Esophagus muscularis mucosa (tissue), 4 donors: ENCODE measurements around the gene ARMH2. TPM values are rescaled to one million over a fixed set of nuclear protein-coding genes. Genes with fewer than 3 reads are reported as not detected.

ENCODE experiments used
- DNase-seq: peaks from one replicate; pipeline ENCODE4 v3.0.0-alpha.2; 2017; ENCODE audit errors: extremely low spot score
- H3K27ac ChIP-seq, 4 donors: fragments of 200-600 bp; sonication (generic); replicated peaks in 1 of 4; 1 replicate in 3 of 4; 2 replicates in 1 of 4; pipeline ENCODE4 v1.5.1; 2016 to 2019; ENCODE audit warnings: mild to moderate bottlenecking in 1 of 4
- H3K27me3 ChIP-seq, 4 donors: fragments of 200-600 bp; sonication (generic); one replicate each; pipeline versions ENCODE4 v1.5.1 to v1.6.0; 2016 to 2019
- H3K36me3 ChIP-seq, 4 donors: fragments of 200-600 bp; sonication (generic); one replicate each; pipeline ENCODE4 v1.5.1; 2016 to 2019
- H3K4me1 ChIP-seq, 4 donors: fragments of 200-600 bp; sonication (generic); one replicate each; pipeline ENCODE4 v1.5.1; 2016 to 2019
- H3K4me3 ChIP-seq, 4 donors: fragments of 200-600 bp; sonication (generic); 1 replicate in 2 of 4; 2 replicates in 2 of 4; pipeline ENCODE4 v1.5.1; 2016 to 2019; ENCODE audit warnings: mild to moderate bottlenecking in 4 of 4, moderate library complexity in 1 of 4
- H3K9me3 ChIP-seq, 4 donors: fragments of 200-600 bp; sonication (generic); 1 replicate in 3 of 4; 2 replicates in 1 of 4; pipeline ENCODE4 v1.5.1; 2016 to 2019
- CTCF ChIP-seq, 3 experiments: fragments of 200-600 bp in 2 of 3; fragments of 450-650 bp in 1 of 3; sonication (generic) in 2 of 3; IDR thresholded peaks; one replicate each; pipeline ENCODE4 v1.5.1; 2017 to 2019; ENCODE audit warnings: antibody characterized with exemption in 3 of 3, mild to moderate bottlenecking in 2 of 3, moderate library complexity in 1 of 3
- EP300 ChIP-seq: sonication (generic); formaldehyde crosslinking; IDR thresholded peaks from one replicate; pipeline ENCODE4 v1.6.1; 2017; ENCODE audit warnings: antibody characterized with exemption
- POLR2A ChIP-seq: fragments of 450-650 bp; IDR thresholded peaks from one replicate; pipeline ENCODE4 v1.6.1; 2017; ENCODE audit warnings: antibody characterized with exemption, moderate library complexity, mild to moderate bottlenecking, low read depth
- POLR2AphosphoS5 ChIP-seq, 2 donors: sonication (generic); formaldehyde crosslinking; IDR thresholded peaks; one replicate each; pipeline ENCODE4 v1.6.1; 2017; ENCODE audit warnings: antibody characterized with exemption in 2 of 2
- WGBS: methylation state at CpG from one replicate; pipeline ENCODE4 v1.1.5; 2018; 5-methylcytosine and 5-hydroxymethylcytosine counted together
- intact Hi-C: fragments of 100-400 bp; cut with DNase I; formaldehyde crosslinking; loops from one replicate; pipeline ENCODE4 v1.15.1; 2023
- total RNA-seq, 4 donors: library from RNA; depleted of rRNA; stranded (reverse); fragments of >200 nt; gene quantifications; one replicate each; pipeline versions ENCODE4 v1.1.0 to v1.2.1, GENCODE V29; 2016

The ARMH2 gene
- total RNA-seq, 4 donors from 2014 or later = not detected

- no peaks in the 10 kb centered on the region for H3K36me3 ChIP-seq
- WGBS = 94% methylated on average over 6 of the region's 6 CpGs
- no peak overlapping the region for H3K4me3 ChIP-seq
- no peak overlapping the region for H3K27ac ChIP-seq
- intact Hi-C loops = no loop called here
- H3K4me1 ChIP-seq = peaks cover 0 to 9% (median 0%) of the 10 kb centered on the region in 4 donors
- DNase-seq = no peak
- TF ChIP-seq CTCF (IDR thresholded peaks at IDR 0.05) (no peak), EP300 (no peak), POLR2A (no peak), POLR2AphosphoS5 (IDR thresholded peaks at IDR 0.05) (no peak)
- H3K9me3 ChIP-seq = no peaks in the 10 kb centered on the region
- no peaks in the 10 kb centered on the region for H3K27me3 ChIP-seq
These were observed 2.0 kb downstream of the ARMH2 start for GRCh38 chr6:24796616-24797290.

- Histone ChIP-seq H3K36me3 (no peaks in the 10 kb centered on the region), H3K27ac (no peak overlapping the region), H3K27me3 (no peaks in the 10 kb centered on the region), H3K4me1 (peaks cover 0 to 9% (median 0%) of the 10 kb centered on the region in 4 donors), H3K9me3 (no peaks in the 10 kb centered on the region), H3K4me3 (no peak overlapping the region)
- no peak for TF ChIP-seq EP300
- TF ChIP-seq POLR2A = no peak
- no peak for TF ChIP-seq POLR2AphosphoS5 (IDR thresholded peaks at IDR 0.05)
- TF ChIP-seq CTCF (IDR thresholded peaks at IDR 0.05) = no peak
- intact Hi-C loops = no loop called here
- no peak for DNase-seq
- WGBS = 95% methylated on average over 2 of the region's 2 CpGs
These were observed 3.6 kb downstream of the ARMH2 start for GRCh38 chr6:24795106-24795505.

- Histone ChIP-seq H3K9me3 (no peaks in the 10 kb centered on the region), H3K27ac (no peak overlapping the region), H3K4me3 (no peak overlapping the region), H3K4me1 (no peaks in the 10 kb centered on the region), H3K27me3 (no peaks in the 10 kb centered on the region), H3K36me3 (peaks cover 8 to 40% (median 28%) of the 10 kb centered on the region in 4 donors)
- WGBS = 97% methylated on average over 4 of the region's 4 CpGs
- DNase-seq = no peak
- TF ChIP-seq POLR2AphosphoS5 (IDR thresholded peaks at IDR 0.05) (no peak), CTCF (IDR thresholded peaks at IDR 0.05) (no peak), POLR2A (no peak), EP300 (no peak)
- intact Hi-C loops = no loop called here
These were observed 10.6 kb downstream of the ARMH2 start for GRCh38 chr6:24788031-24788665.

GRCh38 chr6:24780206-24780605, 18.5 kb downstream of the ARMH2 start:
- no peak overlapping the region for H3K4me3 ChIP-seq
- peaks cover 7 to 31% (median 22%) of the 10 kb centered on the region in 4 donors for H3K36me3 ChIP-seq
- TF ChIP-seq POLR2AphosphoS5 (IDR thresholded peaks at IDR 0.05) (no peak), CTCF (IDR thresholded peaks at IDR 0.05) (no peak), EP300 (no peak), POLR2A (no peak)
- no peaks in the 10 kb centered on the region for H3K27me3 ChIP-seq
- peaks cover 10 to 17% (median 12%) of the 10 kb centered on the region in 4 donors for H3K4me1 ChIP-seq
- DNase-seq = no peak
- H3K9me3 ChIP-seq = no peaks in the 10 kb centered on the region
- WGBS = 92% methylated on average over 4 of the region's 4 CpGs
- intact Hi-C loops = no loop called here
- H3K27ac ChIP-seq = no peak overlapping the region
